Liver (tissue), 3 donors: ENCODE data around the gene CBFA2T2.

Experiments used
- EGR1 ChIP-seq, 2 donors: IDR thresholded peaks; 2 replicates each; pipeline ENCODE4 v1.6.1; 2016 to 2018; ENCODE audit warnings: antibody characterized with exemption in 2 of 2, low read depth in 2 of 2
- GABPA ChIP-seq, 2 donors: IDR thresholded peaks in 1 of 2; conservative IDR thresholded peaks in 1 of 2; 2 replicates each; pipeline ENCODE4 v1.6.1; 2016; ENCODE audit warnings: antibody characterized with exemption in 2 of 2, mild to moderate bottlenecking in 1 of 2, moderate library complexity in 1 of 2
- NR2F2 ChIP-seq: IDR thresholded peaks from 2 replicates; pipeline ENCODE4 v1.6.1; 2016; ENCODE audit warnings: antibody characterized with exemption
- REST ChIP-seq: IDR thresholded peaks from 2 replicates; pipeline ENCODE4 v1.6.1; 2016; ENCODE audit warnings: antibody characterized with exemption, mild to moderate bottlenecking
- YY1 ChIP-seq: IDR thresholded peaks from 2 replicates; pipeline ENCODE4 v1.6.1; 2016; ENCODE audit warnings: antibody characterized with exemption, mild to moderate bottlenecking
- TF ChIP-seq, protein P1 (sequence below): fragments of 150-350 bp; IDR thresholded peaks from 2 replicates; pipeline ENCODE4 v1.5.1; 2017; ENCODE audit warnings: improper control_type of control experiment, low read depth, low read length; ENCODE audit not compliant: missing input control
- TF ChIP-seq, protein P2 (sequence below): IDR thresholded peaks from 2 replicates; pipeline ENCODE4 v1.6.1; 2016; ENCODE audit warnings: antibody characterized with exemption
- donor health status: healthy.
- donor health status: healthy.

DNA sequence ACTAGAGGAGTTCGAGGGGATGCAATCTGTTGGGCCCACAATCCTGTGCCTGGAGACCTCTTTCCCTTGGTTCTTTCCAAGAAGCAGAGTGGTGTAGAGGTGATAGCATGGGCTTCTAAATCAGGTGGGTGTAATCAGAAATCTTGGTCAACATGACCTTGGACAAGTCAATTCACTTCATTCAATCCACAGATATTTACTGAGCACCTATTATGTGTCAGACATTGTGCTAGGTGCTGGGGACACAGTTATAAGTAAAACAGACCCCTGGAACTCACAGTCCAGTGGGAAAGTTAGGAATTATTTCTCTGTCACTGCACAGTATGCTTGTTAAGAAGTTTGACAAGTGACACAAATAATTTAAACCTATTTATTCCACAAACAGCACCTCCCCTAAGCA is 199.6 kb downstream of the CBFA2T2 start:
- TF ChIP-seq, protein P1, sequence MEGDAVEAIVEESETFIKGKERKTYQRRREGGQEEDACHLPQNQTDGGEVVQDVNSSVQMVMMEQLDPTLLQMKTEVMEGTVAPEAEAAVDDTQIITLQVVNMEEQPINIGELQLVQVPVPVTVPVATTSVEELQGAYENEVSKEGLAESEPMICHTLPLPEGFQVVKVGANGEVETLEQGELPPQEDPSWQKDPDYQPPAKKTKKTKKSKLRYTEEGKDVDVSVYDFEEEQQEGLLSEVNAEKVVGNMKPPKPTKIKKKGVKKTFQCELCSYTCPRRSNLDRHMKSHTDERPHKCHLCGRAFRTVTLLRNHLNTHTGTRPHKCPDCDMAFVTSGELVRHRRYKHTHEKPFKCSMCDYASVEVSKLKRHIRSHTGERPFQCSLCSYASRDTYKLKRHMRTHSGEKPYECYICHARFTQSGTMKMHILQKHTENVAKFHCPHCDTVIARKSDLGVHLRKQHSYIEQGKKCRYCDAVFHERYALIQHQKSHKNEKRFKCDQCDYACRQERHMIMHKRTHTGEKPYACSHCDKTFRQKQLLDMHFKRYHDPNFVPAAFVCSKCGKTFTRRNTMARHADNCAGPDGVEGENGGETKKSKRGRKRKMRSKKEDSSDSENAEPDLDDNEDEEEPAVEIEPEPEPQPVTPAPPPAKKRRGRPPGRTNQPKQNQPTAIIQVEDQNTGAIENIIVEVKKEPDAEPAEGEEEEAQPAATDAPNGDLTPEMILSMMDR = no peak
- no peak for TF ChIP-seq GABPA (IDR thresholded peaks at IDR 0.05 in 1 of 2, conservative IDR thresholded peaks at IDR 0.05 in 1 of 2)
- TF ChIP-seq, protein P2, sequence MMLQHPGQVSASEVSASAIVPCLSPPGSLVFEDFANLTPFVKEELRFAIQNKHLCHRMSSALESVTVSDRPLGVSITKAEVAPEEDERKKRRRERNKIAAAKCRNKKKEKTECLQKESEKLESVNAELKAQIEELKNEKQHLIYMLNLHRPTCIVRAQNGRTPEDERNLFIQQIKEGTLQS = no peak
- TF ChIP-seq NR2F2 = no peak
- no peak for TF ChIP-seq YY1
- TF ChIP-seq EGR1 (IDR thresholded peaks at IDR 0.05; ENCODE audit: low read depth in 2 of 2) = no peak
- no peak for TF ChIP-seq REST
